Kidney (tissue), 14 donors: ENCODE data around the gene ANO7. TPM values are rescaled to one million over a fixed set of nuclear protein-coding genes. Genes with fewer than 3 reads are reported as not detected.

Source experiments
- DNase-seq, 5 donors: peaks; one replicate each; pipeline ENCODE4 v3.0.0-alpha.2; 2013 to 2020
- FAIRE-seq: peaks from 2 replicates; lab custom pipeline; 2012; peaks lifted over from hg19 to GRCh38; lab: Jason Lieb, UNC
- H3K27ac ChIP-seq, 2 donors: one replicate each; pipeline ENCODE4 v1.7.0; 2013; ENCODE audit warnings: low read depth in 2 of 2, low read length in 2 of 2, inconsistent platforms in 1 of 2
- H3K27me3 ChIP-seq: one replicate; pipeline ENCODE4 v1.7.1; 2013; ENCODE audit warnings: low read length, inconsistent platforms; ENCODE audit not compliant: control insufficient read depth, insufficient read depth
- H3K36me3 ChIP-seq, 3 donors: one replicate each; pipeline versions ENCODE4 v1.7.0 to v1.7.1; 2013; ENCODE audit warnings: low read length in 3 of 3, control low read depth in 1 of 3, inconsistent platforms in 1 of 3; ENCODE audit not compliant: insufficient read depth in 3 of 3, control insufficient read depth in 2 of 3
- H3K4me1 ChIP-seq, 3 donors: one replicate each; pipeline versions ENCODE4 v1.7.0 to v1.7.1; 2013; ENCODE audit warnings: low read length in 3 of 3, inconsistent platforms in 1 of 3, low read depth in 1 of 3; ENCODE audit not compliant: control insufficient read depth in 2 of 3, insufficient read depth in 2 of 3
- H3K4me3 ChIP-seq, 3 donors: one replicate each; pipeline versions ENCODE4 v1.7.0 to v1.8.1; 2013; ENCODE audit warnings: low read length in 3 of 3, control low read depth in 1 of 3, inconsistent platforms in 1 of 3
- H3K9ac ChIP-seq, 3 donors: one replicate each; pipeline versions ENCODE4 v1.7.0 to v1.7.1; 2013; ENCODE audit warnings: low read length in 3 of 3, control low read depth in 1 of 3, inconsistent platforms in 1 of 3
- H3K9me3 ChIP-seq, 3 donors: one replicate each; pipeline versions ENCODE4 v1.7.0 to v1.7.1; 2013; ENCODE audit warnings: low read length in 3 of 3, control low read depth in 1 of 3, inconsistent platforms in 1 of 3; ENCODE audit not compliant: control insufficient read depth in 2 of 3, insufficient read depth in 1 of 3
- intact Hi-C: fragments of 100-400 bp; cut with DNase I; formaldehyde crosslinking; loops from one replicate; pipeline ENCODE4 v1.11.1; 2022
- polyA plus RNA-seq: library from polyadenylated mRNA; stranded (reverse); fragments of 350-450 nt; fragmentation: Illumina TruSeq; extraction: RNeasy Lipid Tissue Mini Kit (QIAGEN cat#74804); gene quantifications from one replicate; pipeline ENCODE4 v1.2.3, GENCODE V29; 2014; ENCODE audit warnings: low read depth, low replicate concordance; ENCODE audit not compliant: insufficient read depth
- total RNA-seq: library from RNA; stranded (reverse); fragmentation: NEBNext Ultra II Directional; extraction: Animal tissue kit (Norgen Biotek cat#: 25700); gene quantifications from one replicate; pipeline ENCODE4 v1.2.1, GENCODE V29; 2021
- TF ChIP-seq, protein P1 (sequence below): IDR thresholded peaks from 3 replicates; pipeline ENCODE4 v1.5.1; 2012; ENCODE audit warnings: mild to moderate bottlenecking, moderate library complexity, borderline replicate concordance; ENCODE audit not compliant: insufficient read depth; ENCODE audit errors: extremely low read depth
- donor health status: control.
- donor health status: control.
- donor health status: control.
- donor health status: control.
- donor health status: control.
- donor health status: DM: yes; HTN: yes; CAD: no.
- donor health status: Normal renal cell carcinoma (clear cell type).

ANO7 gene
- total and polyA plus RNA-seq, 2 donors from 2014 or later = 1.1 to 1.9 TPM

DNA sequence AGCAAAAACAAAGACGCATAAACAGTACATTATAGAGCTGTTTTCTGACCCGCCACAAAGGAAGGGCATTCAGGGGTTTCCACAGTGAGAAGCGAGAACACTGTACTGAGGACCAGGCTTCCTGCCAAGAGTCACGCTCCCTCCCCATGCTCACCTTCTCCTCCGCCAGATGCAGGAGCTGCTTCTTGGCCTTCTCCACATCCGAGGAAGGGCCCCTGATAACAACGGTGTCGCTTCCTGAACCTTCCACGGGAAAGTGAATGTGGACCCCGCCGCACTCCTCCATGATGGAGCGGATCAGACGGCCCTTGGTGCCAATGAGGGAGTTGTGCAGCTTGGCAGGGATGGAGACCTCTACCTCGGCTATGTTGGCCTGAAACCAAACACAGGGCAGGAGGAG lies 53.8 kb downstream of the ANO7 start:
- TF ChIP-seq, protein P1, sequence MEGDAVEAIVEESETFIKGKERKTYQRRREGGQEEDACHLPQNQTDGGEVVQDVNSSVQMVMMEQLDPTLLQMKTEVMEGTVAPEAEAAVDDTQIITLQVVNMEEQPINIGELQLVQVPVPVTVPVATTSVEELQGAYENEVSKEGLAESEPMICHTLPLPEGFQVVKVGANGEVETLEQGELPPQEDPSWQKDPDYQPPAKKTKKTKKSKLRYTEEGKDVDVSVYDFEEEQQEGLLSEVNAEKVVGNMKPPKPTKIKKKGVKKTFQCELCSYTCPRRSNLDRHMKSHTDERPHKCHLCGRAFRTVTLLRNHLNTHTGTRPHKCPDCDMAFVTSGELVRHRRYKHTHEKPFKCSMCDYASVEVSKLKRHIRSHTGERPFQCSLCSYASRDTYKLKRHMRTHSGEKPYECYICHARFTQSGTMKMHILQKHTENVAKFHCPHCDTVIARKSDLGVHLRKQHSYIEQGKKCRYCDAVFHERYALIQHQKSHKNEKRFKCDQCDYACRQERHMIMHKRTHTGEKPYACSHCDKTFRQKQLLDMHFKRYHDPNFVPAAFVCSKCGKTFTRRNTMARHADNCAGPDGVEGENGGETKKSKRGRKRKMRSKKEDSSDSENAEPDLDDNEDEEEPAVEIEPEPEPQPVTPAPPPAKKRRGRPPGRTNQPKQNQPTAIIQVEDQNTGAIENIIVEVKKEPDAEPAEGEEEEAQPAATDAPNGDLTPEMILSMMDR = no peak
- peaks cover 10 to 82% (median 63%) of the 10 kb centered on the region in 3 donors for H3K36me3 ChIP-seq

DNA sequence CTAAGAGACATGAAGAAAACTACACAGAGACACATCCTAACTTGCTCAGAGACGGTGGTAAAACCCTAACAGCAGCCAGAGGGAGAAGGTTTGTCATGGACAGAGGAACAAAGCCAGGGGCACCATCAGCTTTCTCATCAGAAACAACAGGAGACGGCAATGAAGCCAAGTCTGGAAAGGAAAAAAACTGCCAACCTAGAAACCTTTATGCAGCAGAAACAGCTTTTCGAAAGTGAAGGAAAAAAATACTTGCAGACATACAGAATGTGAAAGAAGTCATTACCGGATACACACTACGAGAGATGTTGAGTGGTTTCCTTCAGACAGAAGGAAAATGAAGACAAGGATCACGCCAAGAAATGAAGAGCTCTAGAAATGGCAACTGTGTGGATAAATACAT lies 55.9 kb downstream of the ANO7 start:
- FAIRE-seq = no peak

More for the DNA sequence above, 53.8 kb downstream of the ANO7 start:
- Histone ChIP-seq H3K27ac (no peak overlapping the region), H3K4me3 (no peak overlapping the region), H3K9ac (no peak overlapping the region), H3K4me1 (no peaks in the 10 kb centered on the region), H3K27me3 (no peaks in the 10 kb centered on the region), H3K9me3 (no peaks in the 10 kb centered on the region)
- no peak for DNase-seq
- FAIRE-seq = no peak
- intact Hi-C loops = no loop called here

DNA sequence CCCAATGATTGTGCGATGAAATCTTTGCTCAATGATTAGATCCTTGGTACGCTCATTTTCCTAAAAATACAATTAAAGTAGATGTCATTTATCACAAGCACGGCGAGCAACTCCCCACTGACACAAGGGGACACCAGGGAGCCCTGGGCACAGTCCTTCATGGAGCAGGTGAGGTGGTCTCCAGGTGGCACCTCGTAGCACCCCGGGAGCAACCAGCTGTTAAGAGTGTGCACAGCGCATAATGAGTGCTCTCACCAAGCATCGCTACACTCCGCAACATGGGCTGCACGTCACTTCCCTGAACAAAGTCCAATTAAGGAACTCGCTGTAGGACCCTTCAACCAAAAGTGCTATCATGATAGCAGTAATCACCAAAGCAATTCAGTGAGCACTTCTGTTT lies 59.8 kb downstream of the ANO7 start:
- FAIRE-seq = no peak
- H3K9ac ChIP-seq = no peak overlapping the region
- H3K4me1 ChIP-seq = no peaks in the 10 kb centered on the region
- H3K36me3 ChIP-seq = peaks cover 13 to 83% (median 67%) of the 10 kb centered on the region in 3 donors
- H3K27ac ChIP-seq = no peak overlapping the region
- TF ChIP-seq, protein P1 = no peak
- no peak for DNase-seq
- H3K27me3 ChIP-seq = no peaks in the 10 kb centered on the region
- intact Hi-C loops = no loop called here
- no peak overlapping the region for H3K4me3 ChIP-seq
- H3K9me3 ChIP-seq = no peaks in the 10 kb centered on the region

More for the DNA sequence above, 55.9 kb downstream of the ANO7 start:
- DNase-seq = no peak
- Histone ChIP-seq H3K9me3 (no peaks in the 10 kb centered on the region), H3K27ac (no peak overlapping the region), H3K4me3 (no peak overlapping the region), H3K9ac (no peak overlapping the region), H3K27me3 (no peaks in the 10 kb centered on the region), H3K36me3 (peaks cover 13 to 82% (median 68%) of the 10 kb centered on the region in 3 donors), H3K4me1 (no peaks in the 10 kb centered on the region)
- intact Hi-C loops = no loop called here
- TF ChIP-seq, protein P1 = no peak

DNA sequence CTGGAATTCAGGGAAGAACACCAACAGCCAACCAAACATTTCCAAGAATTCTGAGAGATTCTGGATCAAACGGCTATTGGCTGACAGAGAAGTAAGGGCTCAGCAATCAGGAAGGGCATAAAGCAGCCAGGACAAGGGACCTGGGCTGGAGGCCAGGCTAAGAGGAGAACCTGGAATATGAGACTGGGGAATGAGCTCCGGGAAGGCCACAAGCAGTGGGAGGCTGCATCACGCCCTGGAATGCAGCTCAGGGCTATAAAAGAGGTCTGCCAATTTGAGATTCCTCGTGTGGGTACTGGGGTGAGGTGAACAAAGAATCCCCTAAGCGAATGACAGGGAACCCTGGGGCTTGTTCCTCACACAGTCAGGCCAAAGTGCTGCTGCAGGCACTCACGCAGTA lies 60.4 kb downstream of the ANO7 start:
- no peak overlapping the region for H3K27ac ChIP-seq
- H3K9me3 ChIP-seq = no peaks in the 10 kb centered on the region
- FAIRE-seq (no peak), DNase-seq (no peak)
- H3K4me1 ChIP-seq = no peaks in the 10 kb centered on the region
- no peak overlapping the region for H3K9ac ChIP-seq
- TF ChIP-seq, protein P1 = no peak
- H3K36me3 ChIP-seq = peaks cover 15 to 82% (median 70%) of the 10 kb centered on the region in 3 donors
- no peaks in the 10 kb centered on the region for H3K27me3 ChIP-seq
- H3K4me3 ChIP-seq = no peak overlapping the region
- intact Hi-C loops = no loop called here
